Neural progenitor cell (in vitro differentiated cells): ENCODE results near the gene SMPD2.
A peak's percentile ranks its signal among the peaks of the same experiment; 100 is the strongest.

Experiments
- CTCF ChIP-seq: fragments of 200-600 bp; sonication (generic); IDR thresholded peaks from 2 replicates; pipeline ENCODE4 v1.5.1; 2017; ENCODE audit warnings: antibody characterized with exemption, mild to moderate bottlenecking
- EZH2 ChIP-seq: fragments of 200-600 bp; sonication (generic); IDR thresholded peaks from 2 replicates; pipeline ENCODE4 v1.6.1; 2017; ENCODE audit warnings: antibody characterized with exemption, mild to moderate bottlenecking, moderate library complexity
- EZH2phosphoT487 ChIP-seq: fragments of 200-600 bp; sonication (generic); IDR thresholded peaks from 2 replicates; pipeline ENCODE4 v1.6.1; 2017; ENCODE audit warnings: antibody characterized with exemption

GRCh38 chr6:109455437-109456110 is 15.1 kb downstream of the SMPD2 start, which contains the start of gene MICAL1:
- TF ChIP-seq EZH2 = no peak
- TF ChIP-seq CTCF = peak; percentile 41
- TF ChIP-seq EZH2phosphoT487 = no peak
